ENCODE results near the gene ADPRS. TPM values are rescaled to one million over a fixed set of nuclear protein-coding genes. Genes with fewer than 3 reads are reported as not detected.

Gene ADPRS
- total RNA-seq, 1 donor from 2014 or later = 16.8 TPM

DNA sequence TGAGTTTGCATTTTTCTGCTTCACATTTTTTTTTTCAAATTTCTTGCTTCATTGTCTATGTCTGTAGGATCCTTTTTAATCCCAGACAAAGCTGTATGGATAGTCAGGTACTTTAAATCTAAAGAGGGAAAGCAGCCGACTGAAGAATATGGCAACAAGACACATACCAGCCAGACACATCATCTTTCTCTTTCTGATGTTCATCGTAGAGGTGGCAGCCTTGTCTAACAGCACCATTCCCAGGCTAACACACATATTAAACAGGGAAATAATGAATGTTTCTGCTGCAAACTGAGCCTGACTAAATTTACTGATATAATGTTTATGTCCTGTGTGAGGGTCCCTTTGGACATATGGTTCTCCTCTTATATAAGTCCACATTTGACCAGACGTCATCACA, 8.5 kb upstream of the ADPRS start:
- no peaks in the 10 kb centered on the region for H3K4me1 Mint-ChIP-seq (ENCODE audit: low read depth, unreplicated experiment)
- no peak overlapping the region for H3K27ac Mint-ChIP-seq (ENCODE audit: unreplicated experiment)
- H3K4me3 Mint-ChIP-seq (ENCODE audit: unreplicated experiment) = no peak overlapping the region
- no peak for DNase-seq
- H3K27me3 Mint-ChIP-seq (ENCODE audit: unreplicated experiment) = peaks cover 2% of the 10 kb centered on the region
- no peaks in the 10 kb centered on the region for H3K36me3 Mint-ChIP-seq (ENCODE audit: unreplicated experiment)
- TF ChIP-seq, protein P1, sequence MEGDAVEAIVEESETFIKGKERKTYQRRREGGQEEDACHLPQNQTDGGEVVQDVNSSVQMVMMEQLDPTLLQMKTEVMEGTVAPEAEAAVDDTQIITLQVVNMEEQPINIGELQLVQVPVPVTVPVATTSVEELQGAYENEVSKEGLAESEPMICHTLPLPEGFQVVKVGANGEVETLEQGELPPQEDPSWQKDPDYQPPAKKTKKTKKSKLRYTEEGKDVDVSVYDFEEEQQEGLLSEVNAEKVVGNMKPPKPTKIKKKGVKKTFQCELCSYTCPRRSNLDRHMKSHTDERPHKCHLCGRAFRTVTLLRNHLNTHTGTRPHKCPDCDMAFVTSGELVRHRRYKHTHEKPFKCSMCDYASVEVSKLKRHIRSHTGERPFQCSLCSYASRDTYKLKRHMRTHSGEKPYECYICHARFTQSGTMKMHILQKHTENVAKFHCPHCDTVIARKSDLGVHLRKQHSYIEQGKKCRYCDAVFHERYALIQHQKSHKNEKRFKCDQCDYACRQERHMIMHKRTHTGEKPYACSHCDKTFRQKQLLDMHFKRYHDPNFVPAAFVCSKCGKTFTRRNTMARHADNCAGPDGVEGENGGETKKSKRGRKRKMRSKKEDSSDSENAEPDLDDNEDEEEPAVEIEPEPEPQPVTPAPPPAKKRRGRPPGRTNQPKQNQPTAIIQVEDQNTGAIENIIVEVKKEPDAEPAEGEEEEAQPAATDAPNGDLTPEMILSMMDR (IDR thresholded peaks at IDR 0.05; ENCODE audit: partially characterized antibody, unreplicated experiment) = no peak
- H3K9me3 Mint-ChIP-seq (ENCODE audit: unreplicated experiment) = no peaks in the 10 kb centered on the region

DNA sequence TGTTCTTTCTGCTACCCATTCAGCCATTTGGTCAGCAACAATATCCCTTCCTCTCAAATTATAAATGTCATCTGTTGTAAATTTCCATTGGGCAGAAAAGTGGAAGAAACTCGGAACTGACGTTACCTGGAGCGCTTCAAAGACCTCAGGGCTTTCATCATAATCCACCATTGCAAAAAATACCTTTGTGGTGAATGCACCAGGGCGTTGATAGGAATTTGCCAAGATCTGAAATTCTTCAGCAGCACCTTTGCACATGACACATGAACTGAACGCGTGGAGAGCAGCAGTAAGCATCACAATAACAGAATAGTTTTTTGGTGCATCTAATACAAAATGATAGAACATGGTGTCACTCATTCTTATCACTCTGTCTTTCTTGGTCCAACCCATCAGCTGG, 7.9 kb upstream of the ADPRS start:
- H3K36me3 Mint-ChIP-seq (ENCODE audit: unreplicated experiment) = no peaks in the 10 kb centered on the region
- DNase-seq = no peak

DNA sequence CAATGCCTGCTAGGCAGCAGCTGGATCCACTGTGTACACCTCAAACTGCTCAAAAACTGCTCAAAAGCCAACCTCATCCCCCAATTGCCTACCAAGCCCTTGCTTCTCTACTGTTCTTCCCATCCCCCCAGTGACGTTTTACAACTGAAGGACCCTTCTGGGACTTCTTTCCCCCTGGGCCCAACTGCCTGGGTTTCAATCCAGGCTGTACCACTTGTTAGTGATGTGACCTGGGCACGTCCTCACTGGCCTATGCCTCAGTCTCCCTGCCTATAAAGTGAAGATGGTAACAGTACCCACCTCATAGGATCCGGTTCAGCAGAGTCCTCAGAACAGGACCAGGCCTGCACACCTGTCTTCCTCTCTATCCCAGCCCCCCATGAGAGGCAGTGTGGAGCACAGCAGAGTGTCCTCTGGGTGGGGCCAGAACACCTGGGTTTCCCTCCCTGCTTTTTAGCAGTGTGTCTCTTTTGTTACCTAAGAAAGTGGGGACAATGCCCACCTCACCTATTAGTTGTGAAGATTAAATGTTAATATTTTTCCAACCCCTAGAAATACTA, 6.7 kb upstream of the ADPRS start:
- no peak overlapping the region for H3K4me3 Mint-ChIP-seq (ENCODE audit: unreplicated experiment)
- no peaks in the 10 kb centered on the region for H3K9me3 Mint-ChIP-seq (ENCODE audit: unreplicated experiment)
- H3K27me3 Mint-ChIP-seq (ENCODE audit: unreplicated experiment) = peaks cover 9% of the 10 kb centered on the region
- no peaks in the 10 kb centered on the region for H3K36me3 Mint-ChIP-seq (ENCODE audit: unreplicated experiment)
- DNase-seq = no peak
- TF ChIP-seq, protein P1 (IDR thresholded peaks at IDR 0.05; ENCODE audit: partially characterized antibody, unreplicated experiment) = no peak
- H3K4me1 Mint-ChIP-seq (ENCODE audit: low read depth, unreplicated experiment) = no peaks in the 10 kb centered on the region
- H3K27ac Mint-ChIP-seq (ENCODE audit: unreplicated experiment) = no peak overlapping the region

More for the DNA sequence above, 7.9 kb upstream of the ADPRS start:
- Mint-ChIP-seq H3K9me3 (ENCODE audit: unreplicated experiment) (no peaks in the 10 kb centered on the region), H3K27ac (ENCODE audit: unreplicated experiment) (no peak overlapping the region), H3K4me1 (ENCODE audit: low read depth, unreplicated experiment) (no peaks in the 10 kb centered on the region), H3K27me3 (ENCODE audit: unreplicated experiment) (peaks cover 2% of the 10 kb centered on the region), H3K4me3 (ENCODE audit: unreplicated experiment) (no peak overlapping the region)
- TF ChIP-seq, protein P1 (IDR thresholded peaks at IDR 0.05; ENCODE audit: partially characterized antibody, unreplicated experiment) = no peak

DNA sequence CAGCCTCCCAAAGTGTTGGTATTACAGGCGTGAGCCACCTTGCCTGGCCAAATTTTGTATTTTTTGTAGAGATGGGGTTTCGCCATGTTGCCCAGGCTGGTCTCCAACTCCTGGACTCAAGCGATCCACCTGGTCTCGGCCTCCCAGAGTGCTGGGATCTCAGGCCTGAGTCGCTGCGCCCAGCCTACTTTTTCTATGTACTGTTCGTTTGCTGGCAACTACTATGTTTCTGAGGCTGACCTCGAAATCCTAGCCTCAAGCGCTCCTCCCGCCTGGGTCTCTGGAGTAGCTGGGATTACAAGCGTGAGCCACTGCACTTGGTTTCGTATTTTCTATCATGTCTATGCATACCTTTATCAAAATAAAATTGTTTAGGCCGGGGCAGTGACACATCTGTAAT, 5.5 kb upstream of the ADPRS start:
- Mint-ChIP-seq H3K4me3 (ENCODE audit: unreplicated experiment) (peak overlapping the region; percentile 63), H3K4me1 (ENCODE audit: low read depth, unreplicated experiment) (no peaks in the 10 kb centered on the region), H3K27ac (ENCODE audit: unreplicated experiment) (no peak overlapping the region), H3K9me3 (ENCODE audit: unreplicated experiment) (no peaks in the 10 kb centered on the region), H3K27me3 (ENCODE audit: unreplicated experiment) (peaks cover 9% of the 10 kb centered on the region), H3K36me3 (ENCODE audit: unreplicated experiment) (no peaks in the 10 kb centered on the region)
- no peak for DNase-seq
- TF ChIP-seq, protein P1 (IDR thresholded peaks at IDR 0.05; ENCODE audit: partially characterized antibody, unreplicated experiment) = no peak

DNA sequence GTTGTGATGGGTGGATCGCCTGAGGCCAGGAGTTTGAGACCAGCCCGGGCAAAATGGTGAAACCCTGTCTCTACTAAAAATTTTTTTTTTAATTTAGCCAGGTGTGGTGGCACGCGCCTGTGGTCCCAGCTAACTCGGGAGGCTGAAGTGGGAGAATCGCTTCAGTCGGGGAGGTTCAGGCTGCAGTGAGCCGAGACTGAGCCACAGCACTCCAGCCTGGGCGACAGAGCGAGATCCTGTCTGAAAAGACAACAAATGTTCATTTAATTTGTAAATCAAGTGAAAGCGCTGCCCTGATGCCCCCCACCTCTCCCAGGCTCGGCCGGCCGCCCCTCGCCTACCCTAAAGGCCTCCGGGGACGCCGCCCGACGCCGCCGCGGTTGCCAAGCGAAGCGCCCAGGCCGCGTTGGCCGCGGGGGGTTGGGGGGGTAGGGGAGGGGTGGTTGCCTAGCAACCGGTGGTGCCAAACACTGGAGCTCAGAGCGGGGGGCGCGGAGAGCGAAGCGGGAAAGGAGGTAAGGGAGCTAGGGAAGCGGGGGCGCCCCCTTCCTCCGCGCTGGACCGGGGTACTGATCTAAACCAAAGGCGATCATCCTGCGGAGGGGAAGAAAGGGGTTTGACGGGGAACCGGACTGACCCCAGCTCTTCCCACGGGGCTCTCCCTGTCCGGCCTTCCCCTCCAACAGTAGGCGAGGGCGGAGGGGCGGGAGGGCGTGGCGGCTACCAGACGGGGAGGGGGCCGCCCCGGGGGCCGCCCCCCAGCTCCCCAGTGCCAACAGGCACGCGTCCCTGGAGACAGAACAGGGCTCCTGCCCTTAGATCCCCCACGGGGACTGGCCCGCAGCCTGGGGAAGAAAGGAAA, 4.8 kb upstream of the ADPRS start, which contains the start of gene TEKT2:
TSS of gene TEKT2 (plus strand) at position 460 of the 862 bp plus-strand sequence. CDS start 828 bp downstream, outside the sequence.
- DNase-seq = peak; percentile 79
- no peaks in the 10 kb centered on the region for H3K4me1 Mint-ChIP-seq (ENCODE audit: low read depth, unreplicated experiment)
- H3K36me3 Mint-ChIP-seq (ENCODE audit: unreplicated experiment) = no peaks in the 10 kb centered on the region
- H3K4me3 Mint-ChIP-seq (ENCODE audit: unreplicated experiment) = peak within 1 kb of the TSS; percentile 79
- TF ChIP-seq, protein P1 (IDR thresholded peaks at IDR 0.05; ENCODE audit: partially characterized antibody, unreplicated experiment) = no peak
- H3K27me3 Mint-ChIP-seq (ENCODE audit: unreplicated experiment) = peaks cover 9% of the 10 kb centered on the region
- H3K9me3 Mint-ChIP-seq (ENCODE audit: unreplicated experiment) = no peaks in the 10 kb centered on the region
- H3K27ac Mint-ChIP-seq (ENCODE audit: unreplicated experiment) = no peak within 1 kb of the TSS

Measured in glutamatergic neuron (in vitro differentiated cells).